ENCODE data around the gene OR52E5.

The OR52E5 gene

DNA sequence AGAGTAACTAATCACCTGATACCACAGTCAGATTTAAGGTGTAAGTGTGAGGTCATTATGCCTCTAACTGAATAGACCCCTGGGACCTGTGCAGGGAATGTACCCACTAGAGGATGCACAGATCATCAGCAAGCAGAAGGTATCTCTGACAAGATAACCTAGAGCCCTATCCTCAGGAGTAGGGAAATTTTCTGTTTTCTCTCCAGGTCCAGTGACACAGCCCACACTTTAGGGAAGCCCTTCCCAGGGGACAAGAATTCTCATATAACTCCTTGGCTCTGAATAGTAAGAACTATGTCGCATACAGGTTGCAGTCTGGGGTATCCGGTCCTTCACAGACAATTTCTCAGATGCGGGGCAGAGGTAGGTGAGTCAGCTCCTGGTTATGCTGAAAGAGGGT, at the start of gene OR52E5:
OR52E5 (plus strand) TSS at position 301 of the 400 bp plus-strand sequence. CDS start 7,569 bp downstream, outside the sequence.
- DNase-seq = no peak

DNA sequence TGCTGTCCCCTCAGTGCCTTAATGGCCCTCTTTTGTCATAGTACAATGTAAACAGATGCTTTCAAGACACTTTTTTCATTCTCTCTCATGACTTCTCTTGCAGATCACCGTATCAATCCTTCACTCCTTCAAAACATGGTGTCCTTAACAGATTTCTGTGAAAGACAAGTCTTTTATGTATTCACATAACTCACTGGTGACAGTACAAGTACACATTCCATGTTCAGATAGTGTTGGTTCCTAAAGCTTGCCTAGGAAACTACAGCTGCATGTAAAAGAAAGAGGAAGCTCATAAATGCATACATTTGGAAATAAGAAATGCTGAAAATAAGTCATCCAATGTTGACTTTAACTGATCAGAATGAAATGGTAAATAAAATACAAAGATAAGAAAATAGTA, 46.3 kb upstream of the OR52E5 start:
- no peak for DNase-seq

DNA sequence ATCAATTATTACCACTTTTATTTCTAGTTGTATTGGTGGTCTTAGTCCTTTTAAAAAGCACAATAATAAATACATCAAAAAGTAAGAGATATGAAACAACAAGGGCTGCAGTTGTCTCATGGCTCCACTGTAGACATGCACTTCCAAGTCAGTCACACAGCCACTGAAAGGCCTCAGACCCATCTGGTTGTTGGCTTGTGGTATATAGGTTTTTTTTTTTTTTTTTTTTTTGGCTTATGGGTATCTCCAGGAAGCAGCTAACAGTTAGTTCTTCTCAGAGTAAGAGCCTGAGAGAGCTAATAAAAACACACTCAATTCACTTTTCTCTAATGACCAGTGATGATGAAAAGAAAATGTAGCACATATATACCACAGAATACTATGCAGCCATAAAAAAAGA, 45.3 kb upstream of the OR52E5 start:
- no peak for DNase-seq

DNA sequence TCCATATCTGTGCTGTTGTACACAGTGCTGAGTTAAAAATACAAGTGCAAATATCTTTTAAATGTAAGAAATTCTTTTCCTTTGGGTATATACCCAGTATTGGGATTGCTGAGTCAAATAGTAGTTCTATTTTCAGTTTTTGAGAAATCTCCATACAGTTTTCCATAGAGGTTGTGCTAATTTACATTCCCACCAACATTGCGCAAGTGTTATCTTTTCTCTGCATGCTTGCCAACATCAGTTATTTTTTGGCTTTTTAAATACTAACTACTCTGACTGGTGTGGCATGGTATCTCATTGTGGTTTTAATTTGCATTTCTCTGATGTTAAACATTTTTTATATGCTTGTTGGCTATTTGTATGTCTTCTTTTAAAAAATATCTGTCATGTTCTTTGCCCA, 42.0 kb upstream of the OR52E5 start:
- DNase-seq = no peak

DNA sequence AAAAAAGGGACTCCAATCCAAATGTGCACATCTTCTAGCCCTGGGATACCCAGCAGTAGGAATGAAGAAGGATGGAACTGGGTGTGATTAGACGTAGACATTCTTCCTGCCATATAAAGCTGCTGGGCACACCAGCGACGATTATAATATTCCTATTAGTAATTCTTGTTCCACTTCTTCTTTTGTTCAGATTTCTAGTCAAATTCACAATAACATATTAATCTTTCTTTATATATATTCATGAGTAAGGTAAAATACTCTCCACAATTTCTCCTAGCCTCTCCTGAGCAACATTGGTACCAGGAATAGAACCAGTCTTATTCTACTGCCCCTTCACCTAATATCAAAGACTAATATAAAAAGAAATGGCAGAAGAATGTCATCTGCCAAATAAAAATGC, 35.4 kb upstream of the OR52E5 start, which contains the start of gene OR52E8:
OR52E8 (minus strand) TSS at position 101 of the 400 bp plus-strand sequence; CDS start at position 101, 0 bp downstream.
- DNase-seq = no peak

DNA sequence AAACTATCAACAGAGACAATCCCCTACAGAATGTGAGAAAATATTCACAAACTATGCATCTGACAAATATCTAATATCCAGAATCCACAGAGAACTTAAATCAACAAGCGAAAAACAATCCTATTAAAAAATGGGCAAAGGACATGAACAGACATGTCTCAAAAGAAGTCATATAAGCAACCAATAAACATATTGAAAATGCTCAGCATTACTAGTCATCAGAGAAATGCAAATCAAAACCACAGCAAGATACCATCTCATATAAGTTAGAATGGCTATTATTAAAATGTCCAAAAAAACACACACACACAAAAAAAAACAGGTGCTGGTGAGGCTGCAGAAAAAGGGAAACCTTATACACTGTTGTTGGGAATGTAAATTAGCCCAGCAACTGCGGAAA, 27.2 kb upstream of the OR52E5 start:
- no peak for DNase-seq

DNA sequence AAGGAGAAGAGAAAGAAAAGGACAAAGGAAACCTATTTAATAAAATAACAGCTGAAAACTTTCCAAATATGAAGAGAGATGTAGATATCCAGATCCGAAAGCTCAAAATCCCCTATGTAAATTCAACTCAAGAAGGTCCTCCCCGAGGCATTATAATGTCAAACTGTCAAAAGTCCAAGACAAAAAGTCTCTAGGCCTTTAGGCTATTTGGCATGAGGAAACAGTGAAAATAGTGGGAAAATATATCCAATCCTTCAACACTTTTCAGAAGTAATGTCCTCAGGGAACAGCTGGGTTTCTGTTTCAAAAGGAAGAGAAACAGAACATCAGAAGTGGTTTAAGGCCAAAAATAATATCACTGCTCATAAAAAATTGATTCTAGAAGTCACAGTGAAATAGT, 14.4 kb upstream of the OR52E5 start:
- DNase-seq = no peak

DNA sequence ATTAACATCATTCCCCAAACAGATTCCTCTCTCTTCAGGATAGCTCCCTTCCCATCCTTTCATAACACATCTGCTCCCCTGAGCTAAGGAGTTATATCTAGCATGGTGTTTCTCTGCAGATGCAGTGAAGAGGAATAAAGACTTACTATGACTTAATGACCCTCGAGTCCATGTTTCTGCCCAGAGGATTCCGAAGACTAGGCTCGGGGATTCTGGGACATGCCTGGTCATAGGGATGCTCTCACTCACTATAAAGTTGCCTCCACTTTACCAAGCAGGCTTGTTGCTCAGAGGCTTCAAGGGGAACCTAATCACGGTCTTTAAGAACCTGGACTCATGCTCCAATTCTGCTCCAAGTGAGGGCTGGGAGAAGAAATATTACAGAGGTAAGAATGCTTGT, 12.7 kb upstream of the OR52E5 start, which contains the start of gene OR52E4:
OR52E4 (plus strand) TSS at position 301 of the 400 bp plus-strand sequence. CDS start 3,664 bp downstream, outside the sequence.
- DNase-seq = no peak

DNA sequence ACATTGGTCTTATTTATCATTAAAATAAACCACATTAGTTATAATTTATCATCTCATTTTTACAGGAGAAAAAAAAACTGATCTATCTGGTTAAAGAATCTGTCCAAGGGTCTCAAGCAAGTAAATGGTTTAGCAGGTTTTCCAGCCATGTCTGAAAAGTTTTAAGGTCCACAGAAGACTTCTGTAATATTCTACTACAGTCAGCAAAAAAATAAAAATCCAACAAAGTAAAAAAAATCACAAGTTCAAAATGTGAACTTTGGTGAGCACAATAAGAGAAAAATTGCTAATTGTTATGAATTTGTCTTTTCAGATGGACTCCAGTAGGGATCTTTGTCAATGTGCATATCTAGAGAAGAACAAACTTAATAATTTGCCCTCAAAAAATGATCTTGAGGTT, 11.3 kb upstream of the OR52E5 start:
- DNase-seq = no peak

DNA sequence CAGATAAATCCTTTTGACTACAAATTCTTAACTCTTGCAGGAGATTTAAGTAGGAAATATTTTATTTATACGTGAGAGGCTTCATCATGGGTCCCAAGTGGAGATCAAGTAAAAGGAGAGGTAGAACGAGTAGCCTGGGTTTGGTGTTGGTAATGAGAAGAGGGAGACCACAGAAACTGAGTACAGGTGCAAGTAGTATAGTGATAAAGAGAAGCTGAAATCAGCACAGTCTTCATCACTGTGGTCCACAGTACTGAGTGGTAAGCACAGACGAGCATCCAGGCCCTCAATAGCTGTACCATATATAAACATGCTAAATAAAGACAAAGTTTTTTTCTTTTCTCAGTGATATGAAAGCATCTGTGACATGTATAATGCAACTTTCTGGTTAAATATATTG, 5.8 kb upstream of the OR52E5 start:
- no peak for DNase-seq

DNA sequence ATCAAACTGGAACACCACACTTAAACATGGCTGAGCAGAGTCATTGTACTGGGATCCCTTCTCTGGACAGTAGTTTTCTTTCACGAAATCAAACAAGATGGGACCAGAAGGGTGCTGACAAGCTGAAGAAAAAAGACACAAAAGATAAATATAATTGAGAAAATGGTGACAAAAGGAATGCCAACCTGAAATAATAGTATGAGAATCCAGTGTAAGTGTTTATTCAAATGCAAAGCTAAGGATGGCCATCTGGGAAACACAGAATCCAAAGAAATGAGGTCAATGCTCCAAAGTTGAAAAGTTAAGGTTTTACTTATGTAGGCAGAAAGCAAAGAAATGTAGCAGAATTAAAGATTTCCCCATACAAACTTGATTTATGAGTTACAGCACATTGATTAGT, 5.3 kb upstream of the OR52E5 start:
- DNase-seq = no peak

DNA sequence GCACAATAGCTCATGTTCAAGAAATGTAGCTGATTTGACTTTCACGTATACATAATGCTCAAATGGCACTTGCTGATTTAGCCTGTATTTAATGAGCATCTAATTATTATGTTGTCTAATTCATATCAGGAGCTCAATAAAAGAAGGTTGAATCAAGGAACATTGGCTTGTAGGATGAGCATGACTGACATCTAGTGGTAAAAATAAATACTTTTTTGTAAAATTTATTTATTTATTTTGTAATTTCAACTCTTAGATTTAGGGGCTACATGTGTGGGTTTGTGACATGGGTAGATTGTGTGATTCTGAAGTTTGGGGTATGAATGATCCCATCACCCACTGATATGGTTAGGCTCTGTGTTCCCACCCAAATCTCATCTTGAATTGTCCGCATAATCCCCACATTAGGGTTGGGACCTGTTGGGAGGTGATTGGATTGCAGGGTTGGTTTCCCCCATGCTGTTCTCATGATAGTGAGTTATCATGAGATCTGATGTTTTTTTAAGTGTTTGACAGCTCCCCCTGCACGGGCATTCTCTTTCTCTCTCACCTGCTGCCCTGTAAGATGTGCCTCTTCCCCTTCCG, 1.7 kb upstream of the OR52E5 start:
- no peak for DNase-seq

DNA sequence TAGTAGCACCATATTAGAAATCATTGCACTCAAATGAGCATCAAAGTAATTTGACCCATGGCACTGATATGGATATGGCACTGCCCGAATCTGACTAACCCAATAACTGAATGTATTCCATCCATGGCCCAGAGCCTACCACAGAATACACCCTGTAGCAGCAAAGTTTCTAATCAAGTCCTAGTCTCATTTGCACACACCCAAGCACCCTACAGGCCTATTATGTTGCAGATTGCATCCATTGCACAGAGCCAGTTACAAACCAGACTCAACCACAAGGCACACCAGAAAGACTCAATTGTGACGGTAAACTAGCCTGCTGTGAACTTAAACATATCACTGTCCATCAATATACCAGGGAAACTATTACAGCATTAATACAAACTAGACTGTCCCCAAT, 6.5 kb downstream of the OR52E5 start:
- DNase-seq = no peak

DNA sequence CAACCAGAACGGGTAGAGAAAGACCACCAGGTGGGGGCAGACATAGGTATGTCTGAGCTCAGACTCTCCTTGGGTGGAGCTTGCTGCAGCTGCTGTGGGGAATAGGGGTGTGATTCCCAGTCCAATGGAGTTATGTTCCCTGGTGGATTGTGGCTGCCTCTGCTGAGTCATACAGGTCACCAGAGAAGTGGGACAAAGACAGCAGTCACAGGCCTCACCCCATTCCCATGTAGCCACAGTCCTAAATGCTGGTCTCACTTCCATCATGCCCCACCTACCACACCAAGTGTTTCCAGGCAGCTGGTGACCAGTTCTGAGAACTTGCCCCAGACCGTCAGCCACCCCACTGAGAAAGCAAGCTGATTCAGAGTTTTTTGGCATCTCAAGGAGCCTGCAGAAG, 17.5 kb downstream of the OR52E5 start:
- no peak for DNase-seq

DNA sequence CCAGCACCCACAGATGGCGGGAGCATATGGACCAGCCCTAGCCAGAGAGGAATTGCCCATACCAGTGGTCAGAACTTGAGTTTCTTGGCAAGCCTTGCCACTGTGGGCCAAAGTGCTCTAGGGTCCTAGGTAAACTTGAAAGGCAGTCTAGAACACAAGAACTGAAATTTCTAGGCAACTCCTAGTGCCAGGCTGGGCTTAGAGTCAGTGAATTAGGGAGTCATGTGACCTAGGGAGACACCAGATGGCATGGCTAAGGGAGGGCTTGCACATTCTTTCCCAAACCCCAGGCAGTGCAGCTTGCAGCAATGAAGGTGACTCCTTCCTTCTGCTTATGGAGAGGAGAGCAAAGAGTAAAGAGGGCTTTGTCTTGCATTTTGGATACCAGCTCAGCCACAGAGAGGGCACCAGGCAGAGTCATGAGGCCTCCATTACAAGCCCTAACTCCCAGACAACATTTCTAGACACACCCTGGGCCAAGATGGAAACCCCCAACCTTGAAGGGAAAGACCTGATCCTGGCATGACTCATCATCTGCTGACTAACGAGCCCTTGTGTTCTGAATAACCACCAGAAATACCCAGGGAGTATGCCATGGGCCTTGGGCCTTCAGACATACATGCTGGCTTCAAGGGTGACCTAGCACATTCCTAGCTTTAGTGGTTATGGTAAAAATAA, 29.9 kb downstream of the OR52E5 start:
- peak; percentile 21 to 24 for DNase-seq

DNA sequence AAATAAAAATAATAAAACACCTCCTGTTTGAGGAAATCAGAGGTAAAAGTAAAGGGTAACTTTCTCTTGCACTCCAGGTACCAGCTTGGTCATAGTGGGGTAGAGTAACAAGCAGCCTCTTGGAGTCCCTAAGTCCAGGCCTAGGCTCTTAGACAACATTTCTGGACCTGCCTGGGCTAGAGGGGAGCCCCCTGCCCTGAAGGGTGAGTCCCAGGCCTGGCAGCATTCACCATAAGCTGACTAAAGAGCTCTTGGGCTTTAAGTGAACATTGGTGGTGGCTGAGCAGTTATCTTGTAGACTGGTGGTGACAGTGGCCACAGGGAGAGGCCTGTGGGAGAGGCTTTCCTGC, 30.4 kb downstream of the OR52E5 start:
- DNase-seq = no peak

DNA sequence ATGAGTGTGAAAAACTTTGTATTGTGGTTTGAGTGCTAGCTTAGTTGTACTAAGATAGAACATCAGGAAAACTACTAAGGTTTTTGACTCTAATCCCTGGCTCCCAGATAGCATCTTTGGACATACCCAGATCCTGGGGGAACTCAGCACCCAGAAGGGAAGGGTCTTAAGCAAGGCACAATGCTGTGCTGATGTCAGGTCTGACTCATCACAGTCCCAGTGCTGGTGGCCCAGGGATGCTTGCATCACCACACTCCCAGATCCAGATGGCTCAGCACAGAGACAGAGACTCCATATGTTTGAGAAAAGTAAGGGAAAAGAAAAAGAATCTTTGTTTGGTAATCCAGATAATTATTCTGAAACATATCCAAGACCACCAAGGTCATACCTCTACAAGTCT, 30.8 kb downstream of the OR52E5 start:
- DNase-seq = no peak

DNA sequence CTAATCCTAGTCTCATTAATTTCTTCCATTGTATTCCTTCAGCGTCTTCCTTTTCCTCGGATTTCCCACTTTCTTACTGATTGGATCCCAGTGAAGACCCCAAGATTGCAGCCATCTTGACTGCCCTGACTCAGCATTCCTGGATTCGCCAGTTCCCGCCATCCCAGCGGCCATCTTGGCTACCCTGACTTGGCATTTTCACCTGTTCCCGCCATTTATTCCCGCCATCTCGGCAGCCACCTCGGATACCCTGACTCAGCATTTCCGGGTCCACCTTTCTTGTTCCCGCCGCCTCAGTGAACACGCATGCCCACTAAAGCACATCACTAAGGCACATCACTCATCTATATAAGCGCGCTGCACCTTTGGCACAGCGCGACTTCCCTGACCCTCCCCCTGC, 35.3 kb downstream of the OR52E5 start:
- DNase-seq = no peak

DNA sequence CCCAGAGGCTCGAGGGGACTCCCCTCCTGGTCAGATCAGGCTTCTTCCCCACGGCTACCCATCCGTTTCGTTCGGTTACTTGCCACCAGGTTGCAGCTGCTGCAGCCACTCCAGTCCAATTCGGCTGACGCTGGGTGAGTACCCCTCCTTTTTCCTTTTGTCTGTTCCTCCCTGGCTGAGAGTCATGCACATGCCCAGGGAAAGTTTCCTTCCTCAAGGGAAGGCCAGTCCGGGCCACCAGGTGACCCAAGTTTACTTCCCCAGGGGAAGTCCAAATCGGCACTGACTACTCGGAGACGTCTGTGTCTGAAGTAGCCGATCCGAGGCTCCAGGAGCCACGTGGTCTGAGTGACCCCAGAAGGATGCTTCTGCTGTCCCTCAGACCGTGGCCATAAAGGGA, 35.8 kb downstream of the OR52E5 start:
- DNase-seq = no peak

DNA sequence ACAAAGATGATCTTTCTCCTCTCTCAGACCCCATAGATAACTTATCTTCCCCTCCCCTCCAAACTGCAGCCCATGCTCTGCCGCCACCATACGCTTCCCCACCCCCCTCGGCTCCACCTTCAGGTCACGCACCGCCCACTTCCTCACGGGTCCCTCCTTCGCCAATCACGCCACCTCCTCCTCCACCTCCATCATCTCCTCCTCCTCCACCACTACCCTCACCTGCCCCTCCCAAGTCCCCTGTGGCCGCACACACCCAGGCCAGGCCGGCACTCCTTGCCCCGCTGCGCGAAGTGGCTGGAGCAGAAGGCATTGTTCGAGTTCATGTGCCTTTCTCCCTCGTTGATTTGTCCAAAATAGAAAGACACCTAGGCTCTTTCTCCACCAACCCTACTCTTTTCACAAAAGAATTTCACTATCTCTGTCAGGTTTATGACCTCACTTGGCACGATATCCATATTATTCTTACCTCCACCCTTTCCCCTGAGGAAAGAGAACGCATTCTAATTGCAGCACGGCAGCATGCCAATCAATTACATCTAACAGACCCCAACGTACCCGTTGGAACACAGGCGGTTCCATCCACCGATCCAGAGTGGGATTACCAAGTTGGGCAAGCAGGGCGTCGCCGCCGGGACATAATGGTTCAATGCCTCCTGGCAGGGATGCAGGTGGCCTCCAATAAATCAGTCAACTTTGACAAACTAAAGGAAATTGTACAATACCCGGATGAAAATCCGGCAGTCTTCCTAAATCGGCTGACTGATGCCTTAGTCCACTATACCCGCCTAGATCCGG, 36.8 kb downstream of the OR52E5 start:
- no peak for DNase-seq

DNA sequence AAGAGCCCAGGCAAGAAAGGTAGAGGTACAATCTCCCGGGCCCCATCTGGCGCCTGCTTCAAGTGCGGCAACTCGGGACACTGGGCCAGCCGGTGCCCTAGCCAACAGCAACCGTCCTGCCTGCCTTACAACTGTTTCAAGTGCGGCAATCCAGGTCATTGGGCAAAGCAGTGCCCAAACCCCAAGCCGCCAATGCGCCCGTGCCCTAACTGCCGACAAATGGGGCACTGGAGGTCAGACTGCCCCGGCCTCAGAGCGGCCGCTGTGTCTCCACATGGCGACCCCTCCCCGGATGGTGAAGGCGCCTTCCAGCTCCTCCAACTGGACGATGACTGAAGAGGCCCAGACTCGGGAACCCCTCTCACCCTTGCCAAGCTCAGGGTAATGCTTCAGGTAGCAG, 37.6 kb downstream of the OR52E5 start:
- no peak for DNase-seq

DNA sequence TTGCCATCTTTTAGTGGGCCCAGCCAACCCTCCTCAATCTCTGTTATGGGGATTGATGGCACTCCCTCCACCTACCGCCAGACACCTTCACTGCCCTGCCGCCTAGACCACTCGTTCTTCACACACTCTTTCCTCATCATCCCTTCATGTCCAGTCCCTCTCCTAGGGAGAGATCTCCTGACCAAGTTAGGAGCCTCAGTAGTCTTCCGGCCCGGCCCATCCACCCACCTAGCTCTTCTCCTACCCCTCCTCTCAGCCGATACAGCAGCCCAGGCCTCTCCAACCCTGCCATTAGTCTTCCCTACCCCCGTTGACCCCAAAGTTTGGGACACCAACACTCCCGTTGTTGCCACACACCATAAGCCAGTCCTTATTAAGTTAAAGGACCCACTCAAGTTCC, 38.1 kb downstream of the OR52E5 start:
- no peak for DNase-seq

DNA sequence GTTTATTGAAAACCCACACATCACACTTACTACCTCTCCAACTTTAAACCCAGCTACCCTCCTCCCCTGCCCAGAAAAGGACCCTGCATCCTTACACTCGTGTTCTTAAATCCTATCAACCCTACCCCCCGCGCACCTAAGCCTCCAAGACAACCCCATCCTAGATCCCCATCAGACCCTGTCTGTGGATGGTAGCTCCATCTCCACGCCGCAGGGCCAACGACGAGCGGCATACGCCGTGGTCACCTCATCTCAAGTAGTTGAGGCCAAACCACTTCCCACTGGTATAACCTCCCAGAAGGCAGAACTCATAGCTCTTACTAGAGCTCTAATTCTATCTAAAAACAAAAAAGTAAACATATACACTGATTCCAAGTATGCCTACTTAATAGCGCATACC, 39.7 kb downstream of the OR52E5 start:
- DNase-seq = no peak

DNA sequence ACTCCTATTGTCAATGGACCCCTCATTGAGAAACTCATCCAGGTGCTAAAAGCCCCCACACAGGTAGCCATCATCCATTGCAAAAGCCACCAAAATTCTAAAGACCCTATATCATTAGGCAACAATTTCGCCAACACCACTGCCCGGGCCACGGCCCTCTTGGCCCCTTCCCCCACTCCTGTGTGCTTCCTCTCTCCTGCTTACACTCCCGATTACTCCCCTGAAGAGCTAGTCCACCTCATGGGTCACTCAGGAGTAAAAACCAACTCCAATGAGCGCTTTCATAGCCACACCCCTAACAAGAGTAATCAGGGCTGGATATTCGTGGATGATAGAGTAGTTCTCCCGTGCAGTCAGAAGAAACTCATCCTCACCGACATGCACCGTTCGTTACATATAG, 40.1 kb downstream of the OR52E5 start:
- no peak for DNase-seq
